ENCODE results near the gene SLC25A41. TPM values are rescaled to one million over a fixed set of nuclear protein-coding genes. Genes with fewer than 3 reads are reported as not detected.
A peak's percentile ranks its signal among the peaks of the same experiment; 100 is the strongest.

SLC25A41 gene
- total and polyA plus RNA-seq, 9 of the 15 experiments (the other 6 are each of a cell fraction or from before 2014, with no cell fraction given), result 0.08 to 4.2 (median 1.6) TPM

DNA sequence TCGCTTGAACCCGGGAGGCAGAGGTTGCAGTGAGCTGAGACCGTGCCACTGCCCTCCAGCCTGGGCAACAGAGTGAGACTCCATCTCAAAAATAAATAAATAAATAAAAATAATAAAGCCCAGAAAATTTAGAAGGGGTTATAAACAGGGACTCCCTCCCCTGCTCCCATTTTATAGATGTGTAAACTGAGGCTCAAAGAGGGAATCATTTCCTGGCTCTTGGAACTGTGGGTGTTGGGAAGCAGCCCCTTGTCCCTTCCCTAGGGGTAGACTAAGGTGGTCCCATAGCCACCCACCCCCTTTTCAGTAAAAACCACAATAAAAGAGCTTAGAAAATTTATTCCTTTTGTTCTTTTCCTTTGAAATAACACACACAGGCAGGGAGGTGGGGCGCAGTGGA is 6.2 kb upstream of the SLC25A41 start (continued):
- TF ChIP-seq ZNF197 (CRISPR knock-in tag; IDR thresholded peaks at IDR 0.05; ENCODE audit: low read depth) (no peak), ZNF398 (CRISPR knock-in tag; IDR thresholded peaks at IDR 0.05) (no peak), PHF21A (IDR thresholded peaks at IDR 0.05; ENCODE audit: borderline replicate concordance, low read depth) (no peak), RCOR1 (IDR thresholded peaks at IDR 0.05; ENCODE audit: borderline replicate concordance in 1 of 2, low read depth in 2 of 2, low read length in 2 of 2) (peak in 1 of 2 experiments; percentile 38; a peak in 1 of 4 replicates), HDAC3 (IDR thresholded peaks at IDR 0.05; ENCODE audit: borderline replicate concordance, partially characterized antibody) (no peak), PHF8 (IDR thresholded peaks at IDR 0.05; ENCODE audit: borderline replicate concordance, low read length) (no peak), BCOR (IDR thresholded peaks at IDR 0.05) (peak; percentile 71), ADNP (tag; IDR thresholded peaks at IDR 0.05) (peak; percentile 67; the same call in 1 of the 2 replicates), ZNF644 (tag; IDR thresholded peaks at IDR 0.05; ENCODE audit: low read depth) (no peak), NFE2L1 (tag; IDR thresholded peaks at IDR 0.05; ENCODE audit: borderline replicate concordance, low read depth) (no peak), COPS2 (conservative IDR thresholded peaks at IDR 0.05) (no peak)
- TF ChIP-seq, protein P1, sequence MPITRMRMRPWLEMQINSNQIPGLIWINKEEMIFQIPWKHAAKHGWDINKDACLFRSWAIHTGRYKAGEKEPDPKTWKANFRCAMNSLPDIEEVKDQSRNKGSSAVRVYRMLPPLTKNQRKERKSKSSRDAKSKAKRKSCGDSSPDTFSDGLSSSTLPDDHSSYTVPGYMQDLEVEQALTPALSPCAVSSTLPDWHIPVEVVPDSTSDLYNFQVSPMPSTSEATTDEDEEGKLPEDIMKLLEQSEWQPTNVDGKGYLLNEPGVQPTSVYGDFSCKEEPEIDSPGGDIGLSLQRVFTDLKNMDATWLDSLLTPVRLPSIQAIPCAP (CRISPR knock-in tag; IDR thresholded peaks at IDR 0.05; ENCODE audit: borderline replicate concordance), result no peak
